Lower leg skin (tissue), 3 donors: ENCODE data around the gene ZC3H10.

Experiments
- POLR2A ChIP-seq, 2 donors: fragments of 450-650 bp; IDR thresholded peaks; one replicate each; pipeline ENCODE4 v1.6.1; 2016 to 2017; ENCODE audit warnings: antibody characterized with exemption in 2 of 2, mild to moderate bottlenecking in 1 of 2, moderate library complexity in 1 of 2
- TF ChIP-seq, protein P1 (sequence below), 3 donors: fragments of 450-650 bp; IDR thresholded peaks; one replicate each; pipeline ENCODE4 v1.5.1; 2016; ENCODE audit warnings: antibody characterized with exemption in 3 of 3, mild to moderate bottlenecking in 3 of 3, moderate library complexity in 2 of 3

DNA sequence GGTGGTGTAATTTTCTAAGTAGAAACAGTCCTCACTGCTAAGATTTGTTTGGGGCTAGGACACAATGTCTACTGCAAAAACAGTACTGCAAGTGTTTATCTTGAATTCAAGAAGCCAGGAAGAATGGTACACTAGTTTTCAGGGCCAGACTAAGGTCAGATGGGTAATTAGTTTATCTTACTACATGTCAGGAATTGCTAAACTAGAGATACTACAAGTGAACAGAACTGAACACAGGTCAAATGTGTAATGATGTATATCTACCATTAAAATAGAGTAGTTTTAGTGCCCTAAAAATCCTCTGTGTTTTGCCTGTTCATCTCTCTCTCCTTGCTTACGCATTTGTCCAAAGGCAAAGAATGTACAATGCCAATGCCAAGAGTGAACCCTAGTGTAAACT, 4.0 kb upstream of the ZC3H10 start:
- TF ChIP-seq POLR2A (IDR thresholded peaks at IDR 0.05), result no peak
- TF ChIP-seq, protein P1, sequence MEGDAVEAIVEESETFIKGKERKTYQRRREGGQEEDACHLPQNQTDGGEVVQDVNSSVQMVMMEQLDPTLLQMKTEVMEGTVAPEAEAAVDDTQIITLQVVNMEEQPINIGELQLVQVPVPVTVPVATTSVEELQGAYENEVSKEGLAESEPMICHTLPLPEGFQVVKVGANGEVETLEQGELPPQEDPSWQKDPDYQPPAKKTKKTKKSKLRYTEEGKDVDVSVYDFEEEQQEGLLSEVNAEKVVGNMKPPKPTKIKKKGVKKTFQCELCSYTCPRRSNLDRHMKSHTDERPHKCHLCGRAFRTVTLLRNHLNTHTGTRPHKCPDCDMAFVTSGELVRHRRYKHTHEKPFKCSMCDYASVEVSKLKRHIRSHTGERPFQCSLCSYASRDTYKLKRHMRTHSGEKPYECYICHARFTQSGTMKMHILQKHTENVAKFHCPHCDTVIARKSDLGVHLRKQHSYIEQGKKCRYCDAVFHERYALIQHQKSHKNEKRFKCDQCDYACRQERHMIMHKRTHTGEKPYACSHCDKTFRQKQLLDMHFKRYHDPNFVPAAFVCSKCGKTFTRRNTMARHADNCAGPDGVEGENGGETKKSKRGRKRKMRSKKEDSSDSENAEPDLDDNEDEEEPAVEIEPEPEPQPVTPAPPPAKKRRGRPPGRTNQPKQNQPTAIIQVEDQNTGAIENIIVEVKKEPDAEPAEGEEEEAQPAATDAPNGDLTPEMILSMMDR (IDR thresholded peaks at IDR 0.05), result no peak
